K562 (cell line): Measurements from ENCODE around the gene TICRR. TPM values are rescaled to one million over a fixed set of nuclear protein-coding genes. Genes with fewer than 3 reads are reported as not detected.

Experiments used
- ATAC-seq: fragments of 200-7000 bp; cut with Tn5 transposase; 3 replicates; pipeline ENCODE4 v1.9.1; 2020; ENCODE audit warnings: moderate library complexity
- BruUV-seq: library from RNA; stranded (reverse); fragments of 400-500 nt; replicated peaks from 2 replicates; lab custom pipeline; 2021; lab: Mats Ljungman, UMichigan
- CTCF ChIA-PET: fragments of 300-600 bp; formaldehyde crosslinking; extraction: SDS; loops from one replicate; lab custom pipeline; 2021; ENCODE audit warnings: low intra/inter-chr PET ratio; lab: Yijun Ruan, JAX
- POLR2A ChIA-PET: fragments of 300-600, 350-650 bp; sonication (Branson Sonifier 250); formaldehyde crosslinking; extraction: SDS; loops from one replicate; lab custom pipeline; 2021; ENCODE audit warnings: antibody characterized with exemption, inconsistent platforms; lab: Yijun Ruan, JAX
- DNase-seq, 4 experiments: peaks; one replicate each; pipeline versions ENCODE4 v3.0.0 to v3.0.0-alpha.2; 2011 to 2018; ENCODE audit warnings: low spot score in 3 of 4, mixed read lengths in 3 of 4; ENCODE audit errors: extremely low read depth in 1 of 4
- FAIRE-seq: peaks from 2 replicates; lab custom pipeline; 2011; peaks lifted over from hg19 to GRCh38; lab: Jason Lieb, UNC
- H2AFZ ChIP-seq: 2 replicates; pipeline ENCODE4 v1.6.0; 2011; ENCODE audit warnings: low read depth, low read length, control low read depth, inconsistent platforms
- H3K27ac ChIP-seq: fragments of 200-600 bp; 3 replicates; pipeline ENCODE4 v1.8.0; 2011; ENCODE audit warnings: low read depth, mild to moderate bottlenecking, control low read depth, inconsistent platforms, low read length, moderate library complexity, mixed read lengths; ENCODE audit errors: extremely low read depth
- H3K27me3 ChIP-seq, 2 experiments: fragments of 300-600 bp in 1 of 2; 2 replicates in 1 of 2; 3 replicates in 1 of 2; pipeline versions ENCODE4 v1.6.0 to v1.8.0; 2011; ENCODE audit warnings: inconsistent platforms in 2 of 2, low read length in 2 of 2, mild to moderate bottlenecking in 1 of 2, mixed read lengths in 1 of 2, moderate library complexity in 1 of 2; ENCODE audit not compliant: control insufficient read depth in 2 of 2, insufficient read depth in 2 of 2
- H3K36me3 ChIP-seq: fragments of 300-600 bp; 3 replicates; pipeline ENCODE4 v1.8.0; 2011; ENCODE audit warnings: mild to moderate bottlenecking, low read length, inconsistent platforms; ENCODE audit not compliant: control insufficient read depth, insufficient read depth
- H3K4me1 ChIP-seq, 2 experiments: fragments of 200-600 bp in 1 of 2; replicated peaks in 1 of 2; 2 replicates in 1 of 2; 3 replicates in 1 of 2; pipeline versions ENCODE4 v1.5.1 to v1.8.0; 2011; ENCODE audit warnings: inconsistent platforms in 2 of 2, low read length in 2 of 2, mild to moderate bottlenecking in 1 of 2, mixed read lengths in 1 of 2, moderate library complexity in 1 of 2; ENCODE audit not compliant: control insufficient read depth in 2 of 2, insufficient read depth in 2 of 2
- H3K4me2 ChIP-seq: 2 replicates; pipeline ENCODE4 v1.6.1; 2011; ENCODE audit warnings: low read length, control low read depth, inconsistent platforms, mixed read lengths; ENCODE audit not compliant: insufficient read depth
- H3K4me3 ChIP-seq: fragments of 200-600 bp; sonication (generic), shearing (Covaris generic); 2 replicates; pipeline ENCODE4 v1.5.1; 2016; ENCODE audit warnings: control low read depth, inconsistent platforms
- H3K79me2 ChIP-seq: fragments of 200-600 bp; 3 replicates; pipeline ENCODE4 v1.8.0; 2011; ENCODE audit warnings: low read length, inconsistent platforms; ENCODE audit not compliant: control insufficient read depth, insufficient read depth
- H3K9ac ChIP-seq, 2 experiments: 2 replicates each; pipeline versions ENCODE4 v1.6.0 to v1.6.1; 2011; ENCODE audit warnings: low read depth in 2 of 2, low read length in 2 of 2, control low read depth in 1 of 2, inconsistent platforms in 1 of 2, mild to moderate bottlenecking in 1 of 2, mixed read lengths in 1 of 2; ENCODE audit not compliant: insufficient read depth in 1 of 2
- H3K9me1 ChIP-seq: one replicate; pipeline ENCODE4 v1.6.0; 2011; ENCODE audit warnings: inconsistent platforms, mild to moderate bottlenecking, low read length, moderate library complexity; ENCODE audit not compliant: control insufficient read depth, insufficient read depth
- H3K9me3 ChIP-seq: replicated peaks from 2 replicates; pipeline ENCODE4 v1.5.1; 2011; ENCODE audit warnings: low read depth, low read length, inconsistent platforms; ENCODE audit not compliant: control insufficient read depth, insufficient read depth
- H4K20me1 ChIP-seq: replicated peaks from 2 replicates; pipeline ENCODE4 v1.6.1; 2011; ENCODE audit warnings: low read length, inconsistent platforms, mixed read lengths; ENCODE audit not compliant: control insufficient read depth, insufficient read depth
- CBX1 ChIP-seq: sonication (generic); IDR thresholded peaks from 2 replicates; pipeline ENCODE4 v1.6.1; 2016; ENCODE audit warnings: antibody characterized with exemption, low read depth, mild to moderate bottlenecking
- EWSR1 ChIP-seq: fragments of 450-650 bp; IDR thresholded peaks from 2 replicates; pipeline ENCODE4 v1.6.1; 2018; ENCODE audit warnings: borderline replicate concordance, mild to moderate bottlenecking, low read depth, moderate library complexity; ENCODE audit not compliant: partially characterized antibody
- IRF2 ChIP-seq: sonication (generic); formaldehyde crosslinking; IDR thresholded peaks from 2 replicates; pipeline ENCODE4 v1.8.1; 2022; ENCODE audit warnings: mild to moderate bottlenecking, missing genetic modification reagents
- SIN3B ChIP-seq: fragments of 450-650 bp; IDR thresholded peaks from 2 replicates; pipeline ENCODE4 v1.6.1; 2017; ENCODE audit warnings: low read depth, mild to moderate bottlenecking, moderate library complexity
- XRCC3 ChIP-seq: fragments of 450-650 bp; IDR thresholded peaks from 2 replicates; pipeline ENCODE4 v1.6.1; 2017; ENCODE audit warnings: mild to moderate bottlenecking, moderate library complexity
- ZNF589 ChIP-seq: fragments of 200-800 bp; sonication (Bioruptor generic); IDR thresholded peaks from 2 replicates; pipeline ENCODE4 v1.6.1; 2016; ENCODE audit warnings: low read depth, missing genetic modification characterization, missing compliant biosample characterization
- ZNF79 ChIP-seq: fragments of 250-450 bp; sonication (Bioruptor Pico); IDR thresholded peaks from 2 replicates; pipeline ENCODE4 v1.4.0; 2020; ENCODE audit warnings: low read depth, mild to moderate bottlenecking, moderate library complexity
- WGBS: fragments of 100-300 bp; shearing (Covaris generic); methylation state at CpG from one replicate; pipeline ENCODE4 v1.1.6; 2016; ENCODE audit warnings: low coverage, mixed read lengths; ENCODE audit not compliant: insufficient coverage; ENCODE audit errors: missing lambda C conversion rate; 5-methylcytosine and 5-hydroxymethylcytosine counted together
- in situ Hi-C: fragments of 300-500 bp; cut with MboI; formaldehyde crosslinking; loops from 4 replicates; pipeline ENCODE4 v1.15.0; 2018; ENCODE audit warnings: inconsistent platforms, mixed read lengths
- intact Hi-C: fragments of 100-400 bp; cut with micrococcal nuclease; formaldehyde crosslinking; loops from 2 replicates; pipeline ENCODE4 v1.14.2; 2022
- polyA plus RNA-seq, 8 experiments: library from polyadenylated mRNA; depleted of rRNA in 4 of 8; stranded (reverse) in 5 of 8; unstranded in 3 of 8; fragments of >200 nt; fragmentation: Nextera tagmentation in 2 of 8; fragmentation: Illumina TruSeq in 1 of 8; extraction: Ambion mirVana in 2 of 8; extraction: Trizol in 1 of 8; gene quantifications; 2 replicates each; pipeline versions ENCODE4 v1.2.1 to v1.2.3, GENCODE V29; 2011 to 2014; ENCODE audit warnings: inconsistent platforms in 1 of 8, missing spikeins in 1 of 8
- total RNA-seq, 7 experiments: library from RNA; depleted of rRNA in 6 of 7; stranded (reverse); fragments of >200 nt in 6 of 7; fragmentation: Illumina TruSeq in 2 of 7; extraction: Trizol in 2 of 7; gene quantifications; 2 replicates each; pipeline versions ENCODE4 v1.2.1 to v1.2.3, GENCODE V29; 2011 to 2021; ENCODE audit warnings: low replicate concordance in 1 of 7
- TF ChIP-seq, protein P1 (sequence below), 2 experiments: fragments of 450-650 bp in 1 of 2; sonication (generic) in 1 of 2; formaldehyde crosslinking in 1 of 2; IDR thresholded peaks in 1 of 2; conservative IDR thresholded peaks in 1 of 2; 2 replicates each; pipeline versions ENCODE4 v1.6.1 to v1.8.1; 2016 to 2023; ENCODE audit warnings: mild to moderate bottlenecking in 2 of 2, moderate library complexity in 2 of 2, inconsistent platforms in 1 of 2, missing genetic modification reagents in 1 of 2
- TF ChIP-seq, protein P2 (sequence below): sonication (generic); formaldehyde crosslinking; IDR thresholded peaks from 2 replicates; pipeline ENCODE4 v1.8.1; 2023; ENCODE audit warnings: mild to moderate bottlenecking, missing genetic modification reagents
- TF ChIP-seq, protein P3 (sequence below): fragments of 450-650 bp; IDR thresholded peaks from 2 replicates; pipeline ENCODE4 v1.6.1; 2017; ENCODE audit warnings: antibody characterized with exemption
- TF ChIP-seq, protein P4 (sequence below): sonication (generic); IDR thresholded peaks from 2 replicates; pipeline ENCODE4 v1.6.1; 2016

Gene TICRR
- total and polyA plus RNA-seq, 9 of the 15 experiments (the other 6 are each of a cell fraction or from before 2014, with no cell fraction given): 0.84 to 22.9 (median 13.7) TPM

DNA sequence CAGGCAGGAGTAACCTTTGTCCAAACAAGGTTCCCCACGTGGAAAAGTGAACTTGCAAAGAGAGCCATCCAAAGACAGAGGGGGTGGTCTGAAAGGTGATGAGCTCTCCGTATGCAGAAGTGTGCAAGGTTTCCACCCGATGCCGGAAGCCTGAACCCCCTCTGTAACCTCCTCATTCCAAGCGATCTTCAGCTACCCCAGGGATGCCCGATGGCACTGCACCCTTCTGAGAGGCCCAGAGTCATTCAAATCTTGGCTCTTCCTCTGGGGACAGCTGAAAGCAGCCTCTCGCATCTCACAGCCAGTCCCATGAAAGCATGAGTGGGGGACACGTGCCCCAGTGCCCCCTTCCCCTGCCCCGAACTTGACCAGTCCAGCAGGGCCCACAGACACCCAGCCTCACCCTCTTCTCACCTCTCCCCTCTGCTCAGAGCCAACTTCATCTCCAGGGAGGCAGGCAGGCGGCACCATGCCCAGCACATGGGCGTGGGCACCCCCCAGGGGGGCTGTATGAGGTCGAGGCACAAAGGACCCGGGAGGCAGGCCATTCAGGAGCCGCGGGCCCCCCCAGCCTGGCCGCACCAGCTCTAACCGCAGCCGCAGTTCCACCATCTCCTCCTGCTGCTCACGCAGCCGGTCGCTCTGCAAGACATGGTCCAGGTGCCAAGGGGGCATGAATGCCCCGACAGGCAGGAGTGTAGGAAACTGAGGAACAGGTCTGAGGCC is 71.3 kb downstream of the TICRR start:
- DNase-seq (no peak), FAIRE-seq (no peak), ATAC-seq (peak; percentile 23)
- Histone ChIP-seq H3K4me3 (no peak overlapping the region), H3K9me1 (no peaks in the 10 kb centered on the region), H3K9ac (peak overlapping the region in 1 of 2 experiments; percentile 26; a peak in 1 of 4 replicates), H3K36me3 (no peaks in the 10 kb centered on the region), H3K9me3 (no peaks in the 10 kb centered on the region), H3K4me2 (no peak overlapping the region), H3K27ac (no peak overlapping the region), H3K4me1 (peaks cover 0 to 19% of the 10 kb centered on the region in 2 experiments; a peak in 2 of 5 replicates), H3K79me2 (no peaks in the 10 kb centered on the region), H3K27me3 (peaks cover 0 to 5% of the 10 kb centered on the region in 2 experiments; a peak in 1 of 5 replicates), H4K20me1 (no peaks in the 10 kb centered on the region), H2AFZ (no peak overlapping the region)
- intact Hi-C loops: no loop called here
- CTCF ChIA-PET: interaction anchor here (1.4 kb wide), 1 partner anchor 229 kb away, joined by 3 read pairs; no protein-coding TSS in a partner anchor
- POLR2A ChIA-PET: interaction anchor here (0.6 to 1.0 kb wide), 2 partner anchors 158 to 166 kb away, joined by 3 to 5 read pairs; no protein-coding TSS in a partner anchor
- TF ChIP-seq IRF2 (CRISPR knock-in tag): no peak
- TF ChIP-seq ZNF589 (CRISPR knock-in tag): no peak
- no peak for TF ChIP-seq SIN3B
- TF ChIP-seq EWSR1: no peak
- TF ChIP-seq ZNF79 (CRISPR knock-in tag): no peak
- TF ChIP-seq XRCC3: no peak
- TF ChIP-seq, protein P1, sequence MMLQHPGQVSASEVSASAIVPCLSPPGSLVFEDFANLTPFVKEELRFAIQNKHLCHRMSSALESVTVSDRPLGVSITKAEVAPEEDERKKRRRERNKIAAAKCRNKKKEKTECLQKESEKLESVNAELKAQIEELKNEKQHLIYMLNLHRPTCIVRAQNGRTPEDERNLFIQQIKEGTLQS (IDR thresholded peaks at IDR 0.05): no peak
- TF ChIP-seq, protein P1 (CRISPR knock-in tag; conservative IDR thresholded peaks at IDR 0.05): no peak
- TF ChIP-seq, protein P2, sequence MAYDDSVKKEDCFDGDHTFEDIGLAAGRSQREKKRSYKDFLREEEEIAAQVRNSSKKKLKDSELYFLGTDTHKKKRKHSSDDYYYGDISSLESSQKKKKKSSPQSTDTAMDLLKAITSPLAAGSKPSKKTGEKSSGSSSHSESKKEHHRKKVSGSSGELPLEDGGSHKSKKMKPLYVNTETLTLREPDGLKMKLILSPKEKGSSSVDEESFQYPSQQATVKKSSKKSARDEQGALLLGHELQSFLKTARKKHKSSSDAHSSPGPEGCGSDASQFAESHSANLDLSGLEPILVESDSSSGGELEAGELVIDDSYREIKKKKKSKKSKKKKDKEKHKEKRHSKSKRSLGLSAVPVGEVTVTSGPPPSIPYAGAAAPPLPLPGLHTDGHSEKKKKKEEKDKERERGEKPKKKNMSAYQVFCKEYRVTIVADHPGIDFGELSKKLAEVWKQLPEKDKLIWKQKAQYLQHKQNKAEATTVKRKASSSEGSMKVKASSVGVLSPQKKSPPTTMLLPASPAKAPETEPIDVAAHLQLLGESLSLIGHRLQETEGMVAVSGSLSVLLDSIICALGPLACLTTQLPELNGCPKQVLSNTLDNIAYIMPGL: no peak
- TF ChIP-seq, protein P3, sequence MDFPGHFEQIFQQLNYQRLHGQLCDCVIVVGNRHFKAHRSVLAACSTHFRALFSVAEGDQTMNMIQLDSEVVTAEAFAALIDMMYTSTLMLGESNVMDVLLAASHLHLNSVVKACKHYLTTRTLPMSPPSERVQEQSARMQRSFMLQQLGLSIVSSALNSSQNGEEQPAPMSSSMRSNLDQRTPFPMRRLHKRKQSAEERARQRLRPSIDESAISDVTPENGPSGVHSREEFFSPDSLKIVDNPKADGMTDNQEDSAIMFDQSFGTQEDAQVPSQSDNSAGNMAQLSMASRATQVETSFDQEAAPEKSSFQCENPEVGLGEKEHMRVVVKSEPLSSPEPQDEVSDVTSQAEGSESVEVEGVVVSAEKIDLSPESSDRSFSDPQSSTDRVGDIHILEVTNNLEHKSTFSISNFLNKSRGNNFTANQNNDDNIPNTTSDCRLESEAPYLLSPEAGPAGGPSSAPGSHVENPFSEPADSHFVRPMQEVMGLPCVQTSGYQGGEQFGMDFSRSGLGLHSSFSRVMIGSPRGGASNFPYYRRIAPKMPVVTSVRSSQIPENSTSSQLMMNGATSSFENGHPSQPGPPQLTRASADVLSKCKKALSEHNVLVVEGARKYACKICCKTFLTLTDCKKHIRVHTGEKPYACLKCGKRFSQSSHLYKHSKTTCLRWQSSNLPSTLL: no peak
- no peak for TF ChIP-seq CBX1
- TF ChIP-seq, protein P4, sequence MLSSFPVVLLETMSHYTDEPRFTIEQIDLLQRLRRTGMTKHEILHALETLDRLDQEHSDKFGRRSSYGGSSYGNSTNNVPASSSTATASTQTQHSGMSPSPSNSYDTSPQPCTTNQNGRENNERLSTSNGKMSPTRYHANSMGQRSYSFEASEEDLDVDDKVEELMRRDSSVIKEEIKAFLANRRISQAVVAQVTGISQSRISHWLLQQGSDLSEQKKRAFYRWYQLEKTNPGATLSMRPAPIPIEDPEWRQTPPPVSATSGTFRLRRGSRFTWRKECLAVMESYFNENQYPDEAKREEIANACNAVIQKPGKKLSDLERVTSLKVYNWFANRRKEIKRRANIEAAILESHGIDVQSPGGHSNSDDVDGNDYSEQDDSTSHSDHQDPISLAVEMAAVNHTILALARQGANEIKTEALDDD: no peak
- in situ Hi-C loops: no loop called here
- BruUV-seq: no TSS peak
- 9% methylated on average over 15 of the region's 22 CpGs for WGBS
